Neural progenitor cell (in vitro differentiated cells): ENCODE measurements around the gene MIGA1. TPM values are rescaled to one million over a fixed set of nuclear protein-coding genes. Genes with fewer than 3 reads are reported as not detected.

Source experiments
- DNase-seq: peaks from one replicate; pipeline ENCODE4 v3.0.0-alpha.2; 2016; ENCODE audit warnings: low spot score
- H2AFZ ChIP-seq: fragments of 200-600 bp; sonication (generic); replicated peaks from 2 replicates; pipeline ENCODE4 v1.6.1; 2016; ENCODE audit warnings: antibody characterized with exemption
- H3F3A ChIP-seq: fragments of 200-600 bp; sonication (generic); 2 replicates; pipeline ENCODE4 v1.6.1; 2016; ENCODE audit warnings: antibody characterized with exemption, low read depth
- H3K27ac ChIP-seq: fragments of 200-600 bp; sonication (generic); 2 replicates; pipeline ENCODE4 v1.5.1; 2016; ENCODE audit warnings: mild to moderate bottlenecking
- H3K27me3 ChIP-seq: fragments of 200-600 bp; sonication (generic); 2 replicates; pipeline ENCODE4 v1.6.1; 2016; ENCODE audit warnings: mild to moderate bottlenecking, moderate library complexity
- H3K36me3 ChIP-seq: fragments of 200-600 bp; sonication (generic); 2 replicates; pipeline ENCODE4 v1.5.1; 2016
- H3K4me1 ChIP-seq: fragments of 200-600 bp; sonication (generic); 2 replicates; pipeline ENCODE4 v1.6.1; 2016; ENCODE audit warnings: mixed run types
- H3K4me2 ChIP-seq: fragments of 200-600 bp; sonication (generic); 2 replicates; pipeline ENCODE4 v1.6.1; 2016
- H3K4me3 ChIP-seq: fragments of 200-600 bp; sonication (generic); 2 replicates; pipeline ENCODE4 v1.5.1; 2016
- H3K79me2 ChIP-seq: fragments of 200-600 bp; sonication (generic); 2 replicates; pipeline ENCODE4 v1.6.1; 2016; ENCODE audit warnings: low read depth
- H3K9ac ChIP-seq: fragments of 200-600 bp; sonication (generic); 2 replicates; pipeline ENCODE4 v1.6.1; 2016
- H3K9me3 ChIP-seq: fragments of 200-600 bp; sonication (generic); 2 replicates; pipeline ENCODE4 v1.5.1; 2016; ENCODE audit warnings: low read depth
- H4K20me1 ChIP-seq: fragments of 200-600 bp; sonication (generic); 2 replicates; pipeline ENCODE4 v1.6.1; 2016; ENCODE audit warnings: low read depth
- H3K27ac Mint-ChIP-seq: 3 replicates; pipeline ENCODE4 v1.8.0; 2021; ENCODE audit warnings: mixed read lengths
- H3K27me3 Mint-ChIP-seq: 2 replicates; pipeline ENCODE4 v1.8.0; 2022; ENCODE audit warnings: low read depth, mild to moderate bottlenecking, inconsistent platforms, moderate library complexity, mixed read lengths; ENCODE audit not compliant: insufficient read depth
- H3K36me3 Mint-ChIP-seq: 3 replicates; pipeline ENCODE4 v1.8.0; 2021; ENCODE audit warnings: mixed read lengths
- H3K4me1 Mint-ChIP-seq: 3 replicates; pipeline ENCODE4 v1.8.0; 2021; ENCODE audit warnings: mixed read lengths
- H3K4me3 Mint-ChIP-seq: 3 replicates; pipeline ENCODE4 v1.8.0; 2021; ENCODE audit warnings: mild to moderate bottlenecking, moderate library complexity, mixed read lengths
- H3K9me3 Mint-ChIP-seq: 3 replicates; pipeline ENCODE4 v1.8.0; 2020; ENCODE audit warnings: mixed read lengths
- CTCF ChIP-seq: fragments of 200-600 bp; sonication (generic); IDR thresholded peaks from 2 replicates; pipeline ENCODE4 v1.5.1; 2017; ENCODE audit warnings: antibody characterized with exemption, mild to moderate bottlenecking
- EZH2 ChIP-seq: fragments of 200-600 bp; sonication (generic); IDR thresholded peaks from 2 replicates; pipeline ENCODE4 v1.6.1; 2017; ENCODE audit warnings: antibody characterized with exemption, mild to moderate bottlenecking, moderate library complexity
- EZH2phosphoT487 ChIP-seq: fragments of 200-600 bp; sonication (generic); IDR thresholded peaks from 2 replicates; pipeline ENCODE4 v1.6.1; 2017; ENCODE audit warnings: antibody characterized with exemption
- total RNA-seq: library from RNA; depleted of rRNA; stranded (reverse); fragments of >200 nt; gene quantifications from 2 replicates; pipeline ENCODE4 v1.2.3, GENCODE V29; 2015; ENCODE audit warnings: low replicate concordance

Gene MIGA1
- total RNA-seq, 1 donor from 2014 or later = 12.6 TPM

- H3K27ac Mint-ChIP-seq = no peak overlapping the region
- no peaks in the 10 kb centered on the region for H3K27me3 Mint-ChIP-seq
- no peaks in the 10 kb centered on the region for H3K9me3 ChIP-seq
- H3K4me1 Mint-ChIP-seq = no peaks in the 10 kb centered on the region
- H4K20me1 ChIP-seq = no peaks in the 10 kb centered on the region
- H3K79me2 ChIP-seq = no peaks in the 10 kb centered on the region
- H3K36me3 ChIP-seq = no peaks in the 10 kb centered on the region
- no peak overlapping the region for H2AFZ ChIP-seq
- no peaks in the 10 kb centered on the region for H3K4me1 ChIP-seq
- no peak overlapping the region for H3K4me2 ChIP-seq
- DNase-seq = peak; percentile 63
- no peaks in the 10 kb centered on the region for H3K27me3 ChIP-seq
- no peak overlapping the region for H3K4me3 Mint-ChIP-seq
- H3K9me3 Mint-ChIP-seq = no peaks in the 10 kb centered on the region
- H3K27ac ChIP-seq = no peak overlapping the region
- peaks cover 2% of the 10 kb centered on the region for H3K36me3 Mint-ChIP-seq
- peak; percentile 78 for TF ChIP-seq CTCF
- TF ChIP-seq EZH2phosphoT487 = no peak
- no peaks in the 10 kb centered on the region for H3F3A ChIP-seq
- H3K9ac ChIP-seq = no peak overlapping the region
- no peak overlapping the region for H3K4me3 ChIP-seq
Measured at GRCh38 chr1:77900687-77901293, 121.3 kb downstream of the MIGA1 start.

GRCh38 chr1:77905603-77906002 is 126.2 kb downstream of the MIGA1 start:
- no peaks in the 10 kb centered on the region for H3K4me1 ChIP-seq
- no peaks in the 10 kb centered on the region for H3K4me1 Mint-ChIP-seq
- no peaks in the 10 kb centered on the region for H3K36me3 Mint-ChIP-seq
- no peaks in the 10 kb centered on the region for H3K36me3 ChIP-seq
- H3K4me3 Mint-ChIP-seq = no peak overlapping the region
- no peaks in the 10 kb centered on the region for H3K79me2 ChIP-seq
- H4K20me1 ChIP-seq = no peaks in the 10 kb centered on the region
- H3K9me3 Mint-ChIP-seq = no peaks in the 10 kb centered on the region
- H3K27ac Mint-ChIP-seq = no peak overlapping the region
- H3K9me3 ChIP-seq = no peaks in the 10 kb centered on the region
- no peak overlapping the region for H2AFZ ChIP-seq
- no peak overlapping the region for H3K9ac ChIP-seq
- TF ChIP-seq EZH2phosphoT487 (no peak), CTCF (no peak)
- H3K4me3 ChIP-seq = no peak overlapping the region
- no peak overlapping the region for H3K4me2 ChIP-seq
- H3K27me3 Mint-ChIP-seq = no peaks in the 10 kb centered on the region
- no peaks in the 10 kb centered on the region for H3K27me3 ChIP-seq
- no peaks in the 10 kb centered on the region for H3F3A ChIP-seq
- no peak for DNase-seq
- H3K27ac ChIP-seq = no peak overlapping the region

- no peaks in the 10 kb centered on the region for H3K79me2 ChIP-seq
- no peaks in the 10 kb centered on the region for H4K20me1 ChIP-seq
- H3K9me3 ChIP-seq = no peaks in the 10 kb centered on the region
- no peaks in the 10 kb centered on the region for H3K9me3 Mint-ChIP-seq
- no peak overlapping the region for H3K4me3 Mint-ChIP-seq
- H3K36me3 ChIP-seq = no peaks in the 10 kb centered on the region
- H3K27me3 Mint-ChIP-seq = no peaks in the 10 kb centered on the region
- H3K4me1 Mint-ChIP-seq = no peaks in the 10 kb centered on the region
- H3K27ac ChIP-seq = no peak overlapping the region
- no peaks in the 10 kb centered on the region for H3F3A ChIP-seq
- H3K4me2 ChIP-seq = no peak overlapping the region
- H3K9ac ChIP-seq = no peak overlapping the region
- no peaks in the 10 kb centered on the region for H3K27me3 ChIP-seq
- no peak for DNase-seq
- H3K4me3 ChIP-seq = no peak overlapping the region
- no peak overlapping the region for H3K27ac Mint-ChIP-seq
- TF ChIP-seq CTCF (no peak), EZH2 (no peak), EZH2phosphoT487 (no peak)
- no peaks in the 10 kb centered on the region for H3K4me1 ChIP-seq
- H2AFZ ChIP-seq = no peak overlapping the region
- H3K36me3 Mint-ChIP-seq = no peaks in the 10 kb centered on the region
Measured at GRCh38 chr1:77906019-77906545, 126.6 kb downstream of the MIGA1 start.
